K562 (cell line): ENCODE measurements around the gene DHRS12. TPM values are rescaled to one million over a fixed set of nuclear protein-coding genes. Genes with fewer than 3 reads are reported as not detected.

Source experiments
- ATAC-seq: fragments of 200-7000 bp; cut with Tn5 transposase; 3 replicates; pipeline ENCODE4 v1.9.1; 2020; ENCODE audit warnings: moderate library complexity
- BruUV-seq: library from RNA; stranded (reverse); fragments of 400-500 nt; replicated peaks from 2 replicates; lab custom pipeline; 2021; lab: Mats Ljungman, UMichigan
- CTCF ChIA-PET: fragments of 300-600 bp; formaldehyde crosslinking; extraction: SDS; loops from one replicate; lab custom pipeline; 2021; ENCODE audit warnings: low intra/inter-chr PET ratio; lab: Yijun Ruan, JAX
- POLR2A ChIA-PET: fragments of 300-600, 350-650 bp; sonication (Branson Sonifier 250); formaldehyde crosslinking; extraction: SDS; loops from one replicate; lab custom pipeline; 2021; ENCODE audit warnings: antibody characterized with exemption, inconsistent platforms; lab: Yijun Ruan, JAX
- DNase-seq, 4 experiments: peaks; one replicate each; pipeline versions ENCODE4 v3.0.0 to v3.0.0-alpha.2; 2011 to 2018; ENCODE audit warnings: low spot score in 3 of 4, mixed read lengths in 3 of 4; ENCODE audit errors: extremely low read depth in 1 of 4
- FAIRE-seq: peaks from 2 replicates; lab custom pipeline; 2011; peaks lifted over from hg19 to GRCh38; lab: Jason Lieb, UNC
- H2AFZ ChIP-seq: 2 replicates; pipeline ENCODE4 v1.6.0; 2011; ENCODE audit warnings: low read depth, low read length, control low read depth, inconsistent platforms
- H3K27ac ChIP-seq: fragments of 200-600 bp; 3 replicates; pipeline ENCODE4 v1.8.0; 2011; ENCODE audit warnings: low read depth, mild to moderate bottlenecking, control low read depth, inconsistent platforms, low read length, moderate library complexity, mixed read lengths; ENCODE audit errors: extremely low read depth
- H3K27me3 ChIP-seq, 2 experiments: fragments of 300-600 bp in 1 of 2; 2 replicates in 1 of 2; 3 replicates in 1 of 2; pipeline versions ENCODE4 v1.6.0 to v1.8.0; 2011; ENCODE audit warnings: inconsistent platforms in 2 of 2, low read length in 2 of 2, mild to moderate bottlenecking in 1 of 2, mixed read lengths in 1 of 2, moderate library complexity in 1 of 2; ENCODE audit not compliant: control insufficient read depth in 2 of 2, insufficient read depth in 2 of 2
- H3K36me3 ChIP-seq: fragments of 300-600 bp; 3 replicates; pipeline ENCODE4 v1.8.0; 2011; ENCODE audit warnings: mild to moderate bottlenecking, low read length, inconsistent platforms; ENCODE audit not compliant: control insufficient read depth, insufficient read depth
- H3K4me1 ChIP-seq, 2 experiments: fragments of 200-600 bp in 1 of 2; replicated peaks in 1 of 2; 2 replicates in 1 of 2; 3 replicates in 1 of 2; pipeline versions ENCODE4 v1.5.1 to v1.8.0; 2011; ENCODE audit warnings: inconsistent platforms in 2 of 2, low read length in 2 of 2, mild to moderate bottlenecking in 1 of 2, mixed read lengths in 1 of 2, moderate library complexity in 1 of 2; ENCODE audit not compliant: control insufficient read depth in 2 of 2, insufficient read depth in 2 of 2
- H3K4me2 ChIP-seq: 2 replicates; pipeline ENCODE4 v1.6.1; 2011; ENCODE audit warnings: low read length, control low read depth, inconsistent platforms, mixed read lengths; ENCODE audit not compliant: insufficient read depth
- H3K4me3 ChIP-seq: fragments of 200-600 bp; sonication (generic), shearing (Covaris generic); 2 replicates; pipeline ENCODE4 v1.5.1; 2016; ENCODE audit warnings: control low read depth, inconsistent platforms
- H3K79me2 ChIP-seq: fragments of 200-600 bp; 3 replicates; pipeline ENCODE4 v1.8.0; 2011; ENCODE audit warnings: low read length, inconsistent platforms; ENCODE audit not compliant: control insufficient read depth, insufficient read depth
- H3K9ac ChIP-seq, 2 experiments: 2 replicates each; pipeline versions ENCODE4 v1.6.0 to v1.6.1; 2011; ENCODE audit warnings: low read depth in 2 of 2, low read length in 2 of 2, control low read depth in 1 of 2, inconsistent platforms in 1 of 2, mild to moderate bottlenecking in 1 of 2, mixed read lengths in 1 of 2; ENCODE audit not compliant: insufficient read depth in 1 of 2
- H3K9me1 ChIP-seq: one replicate; pipeline ENCODE4 v1.6.0; 2011; ENCODE audit warnings: inconsistent platforms, mild to moderate bottlenecking, low read length, moderate library complexity; ENCODE audit not compliant: control insufficient read depth, insufficient read depth
- H3K9me3 ChIP-seq: replicated peaks from 2 replicates; pipeline ENCODE4 v1.5.1; 2011; ENCODE audit warnings: low read depth, low read length, inconsistent platforms; ENCODE audit not compliant: control insufficient read depth, insufficient read depth
- H4K20me1 ChIP-seq: replicated peaks from 2 replicates; pipeline ENCODE4 v1.6.1; 2011; ENCODE audit warnings: low read length, inconsistent platforms, mixed read lengths; ENCODE audit not compliant: control insufficient read depth, insufficient read depth
- ADNP ChIP-seq: fragments of 200-800 bp; sonication (Bioruptor generic); IDR thresholded peaks from 2 replicates; pipeline ENCODE4 v1.6.1; 2016; ENCODE audit warnings: missing genetic modification characterization, missing compliant biosample characterization
- BCOR ChIP-seq: fragments of 450-650 bp; IDR thresholded peaks from 2 replicates; pipeline ENCODE4 v1.6.1; 2016
- CBFB ChIP-seq: sonication (generic); formaldehyde crosslinking; IDR thresholded peaks from 2 replicates; pipeline ENCODE4 v1.4.0; 2020; ENCODE audit warnings: mild to moderate bottlenecking, missing genetic modification reagents
- KDM1A ChIP-seq, 2 experiments: fragments of 450-650 bp; IDR thresholded peaks; 2 replicates each; pipeline ENCODE4 v1.6.1; 2016; ENCODE audit warnings: mild to moderate bottlenecking in 2 of 2
- NFE2L1 ChIP-seq: fragments of 450-650 bp; IDR thresholded peaks from 2 replicates; pipeline ENCODE4 v1.6.1; 2016; ENCODE audit warnings: missing genetic modification characterization, low read depth, mild to moderate bottlenecking, missing compliant biosample characterization, moderate library complexity, borderline replicate concordance
- RBM25 ChIP-seq: fragments of 200-400 bp; formaldehyde crosslinking; IDR thresholded peaks from 2 replicates; pipeline ENCODE4 v1.6.1; 2018; ENCODE audit warnings: low read length, low read depth, moderate library complexity; ENCODE audit not compliant: severe bottlenecking
- WGBS: fragments of 100-300 bp; shearing (Covaris generic); methylation state at CpG from one replicate; pipeline ENCODE4 v1.1.6; 2016; ENCODE audit warnings: low coverage, mixed read lengths; ENCODE audit not compliant: insufficient coverage; ENCODE audit errors: missing lambda C conversion rate; 5-methylcytosine and 5-hydroxymethylcytosine counted together
- in situ Hi-C: fragments of 300-500 bp; cut with MboI; formaldehyde crosslinking; loops from 4 replicates; pipeline ENCODE4 v1.15.0; 2018; ENCODE audit warnings: inconsistent platforms, mixed read lengths
- intact Hi-C: fragments of 100-400 bp; cut with micrococcal nuclease; formaldehyde crosslinking; loops from 2 replicates; pipeline ENCODE4 v1.14.2; 2022
- polyA plus RNA-seq, 8 experiments: library from polyadenylated mRNA; depleted of rRNA in 4 of 8; stranded (reverse) in 5 of 8; unstranded in 3 of 8; fragments of >200 nt; fragmentation: Nextera tagmentation in 2 of 8; fragmentation: Illumina TruSeq in 1 of 8; extraction: Ambion mirVana in 2 of 8; extraction: Trizol in 1 of 8; gene quantifications; 2 replicates each; pipeline versions ENCODE4 v1.2.1 to v1.2.3, GENCODE V29; 2011 to 2014; ENCODE audit warnings: inconsistent platforms in 1 of 8, missing spikeins in 1 of 8
- total RNA-seq, 7 experiments: library from RNA; depleted of rRNA in 6 of 7; stranded (reverse); fragments of >200 nt in 6 of 7; fragmentation: Illumina TruSeq in 2 of 7; extraction: Trizol in 2 of 7; gene quantifications; 2 replicates each; pipeline versions ENCODE4 v1.2.1 to v1.2.3, GENCODE V29; 2011 to 2021; ENCODE audit warnings: low replicate concordance in 1 of 7

DHRS12 gene
- total and polyA plus RNA-seq, 9 of the 15 experiments (the other 6 are each of a cell fraction or from before 2014, with no cell fraction given): 0.62 to 2.7 (median 0.98) TPM

DNA sequence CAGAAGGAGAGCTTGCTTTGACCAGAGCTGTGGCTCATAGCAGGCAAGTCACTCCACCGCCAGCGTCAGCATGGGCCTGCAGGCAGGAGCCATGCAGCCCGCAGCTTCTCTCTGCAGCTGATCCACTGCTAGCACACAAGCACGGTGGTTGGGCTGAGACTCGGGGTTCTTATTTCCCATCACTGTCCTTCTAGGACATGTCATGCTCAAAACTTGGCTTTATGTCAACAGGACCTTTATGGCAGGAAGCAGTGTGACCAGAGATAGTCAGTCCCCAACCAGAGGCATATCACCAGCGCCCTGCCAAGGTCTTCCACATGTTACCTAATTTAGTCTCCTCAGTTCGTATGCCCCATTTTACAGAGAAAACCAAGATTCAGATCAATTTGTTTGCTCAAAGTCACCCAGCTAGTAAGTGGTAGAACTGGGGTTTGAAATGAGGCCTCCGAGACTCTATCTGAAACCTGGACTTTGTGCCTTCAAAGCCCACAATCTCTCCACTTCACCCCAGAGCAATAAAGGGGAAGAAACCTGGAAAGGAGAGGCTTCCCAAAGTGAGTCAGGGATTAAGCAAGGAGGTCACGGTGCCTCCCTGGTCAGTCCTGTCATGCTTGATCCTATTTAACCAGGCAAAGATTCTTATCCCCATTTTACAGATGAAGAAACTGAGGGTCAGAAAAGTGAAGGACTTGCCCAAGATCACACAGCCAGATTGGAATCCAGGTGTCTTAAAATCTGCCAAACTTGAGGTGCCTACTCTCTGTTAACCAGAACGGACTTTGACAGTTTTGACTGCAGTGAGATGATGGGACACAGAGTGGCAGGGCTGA is 36.0 kb upstream of the DHRS12 start:
- H4K20me1 ChIP-seq: no peaks in the 10 kb centered on the region
- peaks cover 2 to 8% of the 10 kb centered on the region in 2 experiments; a peak in 3 of 5 replicates for H3K4me1 ChIP-seq
- TF ChIP-seq ADNP (tag): peak; percentile 62; the same call in 1 of the 2 replicates
- TF ChIP-seq KDM1A (IDR thresholded peaks at IDR 0.05): peak in 1 of 2 experiments; percentile 26; a peak in 1 of 4 replicates
- no peak for TF ChIP-seq NFE2L1
- peak; percentile 90 for TF ChIP-seq RBM25
- 0 out of 2 replicates have a peak, but pooled peaks have one; percentile 60 for TF ChIP-seq BCOR
- TF ChIP-seq CBFB: no peak
- DNase-seq (peak in 1 of 4 experiments; percentile 12), FAIRE-seq (no peak), ATAC-seq (no peak)
- H3K27me3 ChIP-seq: no peaks in the 10 kb centered on the region
- no peaks in the 10 kb centered on the region for H3K79me2 ChIP-seq
- H3K4me3 ChIP-seq: no peak overlapping the region
- BruUV-seq: no TSS peak
- POLR2A ChIA-PET: interaction anchor here (0.6 to 0.8 kb wide), 3 partner anchors 115 to 1327 kb away, joined by 3 to 4 read pairs (median 3); no protein-coding TSS in a partner anchor
- intact Hi-C loops (no loop called here), in situ Hi-C loops (no loop called here)
- H3K9ac ChIP-seq: no peak overlapping the region
- no peaks in the 10 kb centered on the region for H3K9me1 ChIP-seq
- H2AFZ ChIP-seq: no peak overlapping the region
- H3K9me3 ChIP-seq: no peaks in the 10 kb centered on the region
- 48% methylated on average over 10 of the region's 10 CpGs for WGBS
- no peak overlapping the region for H3K27ac ChIP-seq
- H3K36me3 ChIP-seq: no peaks in the 10 kb centered on the region
- CTCF ChIA-PET: no interaction called here
- H3K4me2 ChIP-seq: no peak overlapping the region
